Stimulated activated CD8-positive, alpha-beta memory T cell treated with anti-CD3 and anti-CD28 coated beads, Interleukin-4, amount 100 ng/mL, for 48 hours (primary cell): ENCODE measurements around the gene KIF4A.

Experiments
- DNase-seq: peaks from one replicate; pipeline ENCODE4 v3.0.0-alpha.2; 2020

The KIF4A gene

DNA sequence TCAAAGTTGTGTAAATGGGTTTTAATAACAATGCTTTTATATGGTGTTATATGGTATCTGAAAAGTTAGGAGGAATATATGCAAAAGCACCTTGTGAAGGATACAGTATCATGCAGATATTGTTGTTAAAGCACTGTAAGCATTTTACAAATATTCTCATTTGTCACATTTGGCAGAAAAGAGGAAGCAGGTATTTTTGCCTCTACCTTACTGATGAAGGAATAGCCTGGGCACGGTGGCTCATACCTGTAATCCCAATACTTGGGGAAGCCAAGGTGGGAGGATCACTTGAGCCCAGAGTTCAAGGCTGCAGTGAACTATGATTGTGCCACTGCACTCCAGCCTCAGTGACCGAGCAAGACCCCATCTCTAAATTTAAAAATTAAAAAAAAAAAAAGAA is 121.0 kb downstream of the KIF4A start:
- no peak for DNase-seq

DNA sequence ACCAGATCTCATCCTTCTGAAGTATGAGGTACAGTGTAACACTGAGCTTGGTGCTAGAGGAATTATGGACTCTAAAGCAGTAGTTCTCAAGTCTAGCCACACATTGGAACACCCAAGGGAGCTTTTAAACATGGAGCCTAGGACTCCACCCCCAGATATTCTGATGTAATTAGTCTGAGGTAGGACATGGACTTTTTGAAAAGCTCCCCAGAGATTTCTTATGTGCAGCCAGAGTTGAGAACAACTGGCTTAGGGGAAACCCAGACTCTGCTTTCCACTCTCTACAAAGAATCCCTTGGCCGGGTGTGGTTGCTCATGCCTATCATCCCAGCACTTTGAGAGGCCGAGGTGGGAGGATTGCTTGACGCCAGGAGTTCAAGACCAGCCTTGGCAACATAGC is 121.6 kb downstream of the KIF4A start:
- DNase-seq, result no peak

DNA sequence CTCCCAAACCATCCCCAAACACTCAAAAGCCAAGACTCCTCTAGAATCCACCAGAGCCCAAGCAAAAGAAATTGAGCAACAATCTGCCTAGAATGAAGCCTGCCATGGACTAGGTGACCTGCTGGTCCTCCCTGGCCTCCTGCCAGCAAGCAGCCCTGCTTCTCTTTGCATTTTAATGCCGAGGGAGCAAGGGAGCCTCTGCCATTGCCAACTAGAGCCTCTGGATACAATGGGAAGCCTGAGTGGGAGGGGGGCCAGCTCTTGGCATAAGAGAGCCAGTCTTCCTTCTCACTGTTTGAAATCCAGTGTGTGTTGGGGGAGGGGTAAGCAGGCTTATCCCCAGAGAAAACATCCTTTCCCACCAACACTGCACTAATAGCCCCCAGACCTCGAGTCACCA is 131.7 kb downstream of the KIF4A start:
- DNase-seq, result no peak

DNA sequence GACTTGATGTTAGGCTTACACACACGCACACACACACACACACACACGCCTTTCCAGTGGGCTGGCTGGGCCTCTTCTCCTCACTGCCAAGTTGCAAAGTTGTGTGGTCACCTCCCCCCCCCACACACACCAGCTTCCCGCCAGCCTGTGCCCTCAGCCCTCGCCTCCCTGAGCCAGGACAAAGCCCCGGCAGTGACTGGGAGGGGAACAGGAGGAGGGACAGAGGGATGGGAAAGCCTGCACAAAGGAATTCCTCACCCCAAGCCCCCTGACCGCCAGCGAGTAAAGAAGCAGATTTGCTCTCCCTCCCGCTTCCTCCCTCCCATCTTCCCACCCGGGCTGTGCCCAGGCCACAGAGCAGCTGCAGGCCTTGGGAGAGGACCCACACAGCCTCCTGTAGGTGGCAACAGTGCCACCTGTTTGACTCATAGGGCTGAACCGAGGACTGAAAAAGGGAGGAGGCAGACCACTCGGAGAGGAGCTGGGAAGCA is 133.0 kb downstream of the KIF4A start, which contains the start of gene GDPD2:
Gene GDPD2, plus strand, starts transcription at position 464 of the 491 bp plus-strand sequence. CDS start 1,671 bp downstream, outside the sequence.
- no peak for DNase-seq

DNA sequence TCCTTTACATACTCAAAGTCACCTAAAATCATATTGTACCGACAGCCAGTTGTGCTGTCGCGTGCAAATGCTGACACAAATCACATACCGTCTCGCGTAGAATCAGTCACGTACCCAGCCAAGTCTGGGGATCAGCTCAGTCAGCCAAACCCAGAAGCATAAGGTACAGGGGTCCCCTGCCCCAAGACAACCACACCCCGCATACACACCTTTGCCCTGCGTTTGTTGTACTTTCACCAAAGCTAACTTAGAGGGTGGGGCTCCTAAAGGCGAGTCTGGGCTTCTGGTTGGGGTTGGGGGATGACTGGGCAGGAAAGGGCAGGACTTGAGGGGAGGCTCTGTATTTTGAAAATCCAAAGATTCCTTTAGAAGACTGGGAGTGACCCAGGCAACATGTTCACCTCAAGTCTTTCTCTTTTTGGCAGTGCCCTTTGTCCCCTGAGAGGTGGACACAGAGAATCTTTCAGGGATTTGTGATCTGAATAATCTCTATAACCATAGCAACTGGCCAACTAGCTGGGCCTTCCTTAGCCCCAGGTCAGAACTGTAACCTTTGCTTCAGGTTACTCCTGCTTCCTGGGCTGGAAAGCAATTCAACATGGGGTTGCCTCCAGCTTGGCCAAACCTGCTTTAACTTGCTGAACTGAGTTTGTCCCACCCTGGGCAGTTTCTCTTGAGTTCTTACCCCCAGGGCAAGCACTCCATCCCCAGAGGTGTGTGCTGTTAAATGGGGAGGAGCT is 134.2 kb downstream of the KIF4A start:
- no peak for DNase-seq

DNA sequence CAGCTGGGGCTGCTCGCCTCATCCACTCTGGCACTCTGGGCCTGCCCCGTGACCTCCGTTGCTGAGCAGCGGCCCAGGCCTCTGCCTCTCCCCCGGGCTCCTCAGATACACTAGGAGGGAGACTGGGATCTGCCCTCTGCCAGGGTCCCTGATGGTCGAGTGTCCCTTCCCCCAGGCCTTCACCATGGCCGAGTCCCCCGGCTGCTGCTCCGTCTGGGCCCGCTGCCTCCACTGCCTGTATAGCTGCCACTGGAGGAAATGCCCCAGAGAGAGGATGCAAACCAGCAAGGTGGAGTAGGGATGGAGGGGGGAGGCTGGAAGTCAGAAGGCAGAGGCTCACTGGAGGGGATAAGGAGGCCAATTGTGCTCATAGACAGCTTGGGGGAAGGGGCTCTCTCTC is 134.9 kb downstream of the KIF4A start:
- DNase-seq, result no peak

DNA sequence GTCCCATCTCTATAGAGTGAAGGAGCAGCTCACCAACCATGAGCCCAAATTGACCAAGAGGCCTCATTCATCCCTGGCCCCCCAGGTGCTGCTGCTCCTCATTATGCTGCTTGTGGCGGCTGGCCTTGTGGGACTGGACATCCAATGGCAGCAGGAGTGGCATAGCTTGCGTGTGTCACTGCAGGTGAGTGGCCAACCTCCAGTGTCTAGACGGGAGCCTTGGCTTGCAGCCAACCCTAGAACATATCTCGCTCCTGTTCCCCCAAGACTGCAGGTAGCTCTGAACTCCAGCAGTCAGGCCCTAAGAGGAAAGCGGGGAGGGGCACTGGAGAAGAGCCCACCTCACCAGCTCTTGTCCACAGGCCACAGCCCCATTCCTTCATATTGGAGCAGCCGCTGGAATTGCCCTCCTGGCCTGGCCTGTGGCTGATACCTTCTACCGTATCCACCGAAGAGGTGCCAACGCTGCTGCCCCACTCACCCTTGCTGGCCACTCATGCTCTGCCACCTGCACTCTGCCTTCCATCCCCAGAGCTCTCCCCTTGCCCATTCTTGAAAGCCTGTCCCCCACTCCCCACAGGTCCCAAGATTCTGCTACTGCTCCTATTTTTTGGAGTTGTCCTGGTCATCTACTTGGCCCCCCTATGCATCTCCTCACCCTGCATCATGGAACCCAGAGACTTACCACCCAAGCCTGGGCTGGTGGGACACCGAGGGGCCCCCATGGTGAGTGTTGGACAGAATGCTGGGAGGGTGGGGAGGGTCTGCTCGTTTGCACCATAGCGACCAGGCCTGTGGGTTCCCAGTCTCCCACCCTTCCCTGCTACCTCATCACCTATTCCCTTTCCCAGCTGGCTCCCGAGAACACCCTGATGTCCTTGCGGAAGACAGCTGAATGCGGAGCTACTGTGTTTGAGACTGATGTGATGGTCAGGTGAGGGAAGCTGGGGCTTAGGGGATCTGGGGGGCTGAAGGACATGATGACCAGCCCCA is 136.7 kb downstream of the KIF4A start:
- no peak for DNase-seq

DNA sequence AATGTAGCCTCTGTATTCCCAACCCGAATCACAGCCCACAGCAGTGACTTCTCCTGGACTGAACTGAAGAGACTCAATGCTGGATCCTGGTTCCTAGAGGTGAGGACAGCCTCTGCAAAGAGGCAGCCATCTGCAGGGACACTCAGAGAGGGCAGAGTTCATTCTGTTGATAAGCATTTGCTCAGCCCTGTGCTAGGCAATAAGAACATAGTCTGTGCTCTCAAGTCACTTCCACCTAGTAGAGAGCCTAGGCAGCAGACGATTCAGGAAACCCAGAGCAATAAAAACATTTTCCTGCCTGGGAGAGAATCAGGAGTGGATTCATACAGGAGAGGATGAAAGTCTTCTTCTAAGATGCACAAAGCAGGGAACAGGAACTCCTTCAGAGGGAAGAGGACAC is 137.5 kb downstream of the KIF4A start:
- no peak for DNase-seq

DNA sequence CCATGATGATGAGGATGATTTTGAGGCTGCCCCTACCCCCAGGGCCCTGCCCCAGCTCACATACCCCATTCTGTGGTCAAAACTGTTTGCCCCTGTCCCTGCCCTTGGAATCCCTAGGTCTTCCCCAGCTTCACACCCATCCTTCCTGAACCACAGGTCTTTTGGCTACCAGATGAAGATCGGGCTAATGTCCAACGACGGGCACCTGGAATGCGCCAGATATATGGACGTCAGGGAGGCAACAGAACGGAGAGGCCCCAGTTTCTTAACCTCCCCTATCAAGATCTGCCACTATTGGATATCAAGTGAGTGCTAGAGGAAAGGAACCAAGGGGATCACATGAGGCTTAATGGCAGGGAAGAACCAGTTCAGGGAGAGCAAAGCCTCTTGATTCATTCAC is 139.9 kb downstream of the KIF4A start:
- no peak for DNase-seq

DNA sequence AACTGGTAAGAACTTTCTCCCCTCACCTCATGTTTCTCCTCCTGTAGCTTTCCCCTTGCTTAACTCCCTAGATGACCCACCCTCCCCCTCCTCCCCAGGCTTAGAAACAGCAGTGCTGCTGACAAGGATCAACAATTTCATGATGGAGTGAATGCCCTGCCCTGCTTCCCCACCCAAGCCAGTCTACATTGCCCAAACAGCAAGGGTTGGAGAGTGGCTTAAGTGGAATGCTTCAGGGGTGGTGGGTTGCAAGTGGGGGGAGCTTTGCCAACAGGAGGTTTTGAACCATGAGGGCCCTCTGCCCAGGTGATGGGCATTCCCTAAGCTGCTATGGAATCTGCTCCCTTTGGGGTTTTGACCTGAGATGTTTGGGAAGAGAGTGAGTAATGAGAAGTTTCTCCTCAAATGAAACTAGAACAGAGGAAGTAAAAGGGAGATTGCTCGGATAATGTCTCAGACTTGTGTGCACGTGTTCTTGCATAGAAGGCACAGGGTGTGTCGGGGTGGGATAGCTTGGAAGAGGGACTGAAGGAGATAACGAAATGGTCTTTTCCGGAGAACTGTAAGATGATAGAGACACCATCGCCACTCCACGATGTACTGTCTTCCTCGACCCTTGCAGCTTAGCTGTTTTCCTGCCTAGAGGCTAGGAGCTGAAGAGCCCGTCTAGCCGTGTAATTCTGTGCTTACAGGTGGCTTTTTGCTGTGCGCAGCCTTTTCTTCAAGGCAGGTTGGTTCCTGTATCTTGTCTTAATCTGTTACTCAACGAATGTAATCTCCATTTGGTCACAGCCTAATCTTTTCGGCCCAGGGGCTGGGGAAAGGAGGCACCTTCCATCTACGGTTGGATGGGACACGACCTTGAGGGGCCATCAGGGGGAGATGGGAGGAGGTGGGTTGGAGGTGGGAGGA is 143.3 kb downstream of the KIF4A start:
- no peak for DNase-seq

DNA sequence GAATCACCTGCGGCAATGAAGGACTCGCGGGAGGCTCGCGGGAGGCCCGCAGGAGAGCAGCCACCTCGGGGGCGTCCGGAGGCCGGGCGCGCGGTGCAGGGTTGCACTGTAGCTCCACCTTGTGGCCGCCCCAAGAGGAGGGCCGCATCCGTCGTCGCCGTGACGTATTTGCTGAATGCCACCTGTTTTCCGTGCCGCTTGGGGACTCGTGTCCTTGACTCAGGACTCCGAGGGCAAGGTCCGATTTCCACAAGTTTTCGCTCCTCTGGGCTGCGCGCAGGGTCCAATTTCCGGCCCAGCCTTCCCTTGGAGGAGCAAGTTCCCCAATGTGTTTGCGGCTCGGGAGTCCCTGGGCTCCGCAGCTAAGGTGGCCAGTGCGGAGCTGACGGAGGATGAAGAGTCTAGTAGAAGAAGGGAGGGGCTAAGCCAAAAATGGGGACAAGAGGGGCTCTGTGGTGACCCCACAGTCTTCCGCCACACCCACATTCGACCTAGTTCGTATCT is 144.0 kb downstream of the KIF4A start:
- peak; percentile 81 for DNase-seq

DNA sequence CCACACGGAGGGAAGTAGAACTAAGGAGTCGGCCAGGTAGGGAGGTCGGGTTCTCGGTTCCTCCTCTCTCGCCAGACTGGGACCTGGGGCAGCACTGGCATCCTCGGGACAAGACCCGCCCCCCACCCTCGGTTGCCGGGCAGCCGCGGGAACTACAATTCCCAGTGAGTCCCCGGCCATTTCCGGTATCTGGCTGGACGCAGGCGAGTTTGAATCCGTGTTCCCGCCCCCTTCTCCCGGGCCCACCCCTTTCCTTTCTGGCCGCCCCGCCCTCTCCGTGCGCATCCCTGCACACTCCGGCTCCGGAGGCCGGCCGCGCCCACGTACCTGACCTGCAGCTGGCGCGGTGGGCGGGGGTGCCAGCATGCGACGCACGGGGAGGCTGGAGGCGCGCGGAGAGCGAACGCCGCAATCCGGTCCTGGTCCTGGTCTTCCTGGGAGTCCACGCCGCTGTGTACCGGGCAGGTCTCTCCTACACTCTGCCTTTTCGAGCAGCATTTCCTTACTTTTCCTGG is 144.5 kb downstream of the KIF4A start:
- DNase-seq, result peak; percentile 84

DNA sequence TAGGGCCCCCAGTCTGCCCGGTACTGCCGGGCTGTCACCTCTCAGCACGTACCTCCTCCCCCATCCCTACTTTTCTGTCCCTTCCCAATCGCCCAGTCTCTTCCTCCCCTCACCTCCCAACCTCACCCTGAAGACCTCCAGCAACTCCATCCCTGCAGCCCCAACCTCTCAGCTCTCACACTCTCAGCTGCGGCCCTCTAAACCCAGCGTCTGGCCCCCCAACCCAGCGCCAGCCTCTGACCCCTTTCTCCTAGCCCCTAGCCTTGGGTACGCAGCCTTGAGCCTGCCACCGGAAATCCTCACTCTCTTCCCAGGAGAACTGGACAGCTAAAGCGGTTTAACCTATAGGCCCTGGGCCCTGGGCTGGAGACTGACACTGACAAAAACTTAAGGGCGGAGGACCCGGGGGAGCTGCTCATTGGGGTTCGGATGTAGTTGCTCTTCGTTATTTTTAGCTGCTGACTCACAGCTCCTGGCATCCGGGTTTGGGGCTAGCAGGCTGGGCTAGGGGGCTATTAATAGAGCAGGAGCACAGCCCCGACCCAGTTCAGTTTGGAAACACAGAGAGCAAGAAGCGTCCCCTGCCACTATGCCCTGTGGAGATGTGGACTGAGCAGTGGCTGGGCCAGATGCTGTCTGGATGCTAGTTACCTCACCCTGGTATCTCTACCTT is 145.1 kb downstream of the KIF4A start:
- no peak for DNase-seq

DNA sequence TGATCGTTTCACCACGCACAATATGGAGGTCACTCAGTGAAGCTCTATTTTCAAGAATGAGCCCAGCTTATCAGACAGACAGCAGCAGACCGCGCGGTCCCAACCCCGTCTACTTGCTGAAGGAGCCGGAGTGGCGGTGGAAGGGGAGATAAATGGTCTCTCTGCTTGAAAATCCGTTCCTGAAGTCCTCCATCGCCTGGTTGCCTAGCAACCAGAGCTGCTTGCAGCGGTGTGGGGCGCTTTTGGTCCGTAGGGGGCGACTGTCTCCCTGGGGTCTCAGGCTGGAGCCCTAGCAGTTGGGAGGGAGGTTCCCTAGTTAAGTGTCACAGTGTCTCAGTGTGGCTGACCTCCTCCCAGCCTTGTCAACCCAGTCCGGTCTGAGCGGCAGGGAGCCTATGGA is 146.4 kb downstream of the KIF4A start:
- DNase-seq, result no peak

DNA sequence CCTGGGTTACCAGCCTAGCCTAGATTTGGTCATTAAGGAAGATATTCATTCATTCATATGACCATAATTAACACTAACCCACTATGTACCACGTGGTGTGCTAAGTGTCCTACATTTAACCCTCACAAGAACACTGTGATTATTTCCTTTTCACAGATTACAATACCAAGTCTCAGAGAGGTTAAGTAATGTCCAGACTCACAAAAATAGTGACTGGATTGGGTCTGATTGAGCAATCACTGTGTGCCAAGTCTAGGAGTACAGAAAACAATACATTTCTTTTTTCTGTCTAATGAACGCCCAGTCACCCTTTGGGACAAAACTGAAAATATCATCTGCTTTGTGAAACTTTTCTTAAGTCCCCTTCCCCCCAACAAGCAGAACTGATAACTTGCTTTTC is 147.1 kb downstream of the KIF4A start:
- DNase-seq, result no peak

DNA sequence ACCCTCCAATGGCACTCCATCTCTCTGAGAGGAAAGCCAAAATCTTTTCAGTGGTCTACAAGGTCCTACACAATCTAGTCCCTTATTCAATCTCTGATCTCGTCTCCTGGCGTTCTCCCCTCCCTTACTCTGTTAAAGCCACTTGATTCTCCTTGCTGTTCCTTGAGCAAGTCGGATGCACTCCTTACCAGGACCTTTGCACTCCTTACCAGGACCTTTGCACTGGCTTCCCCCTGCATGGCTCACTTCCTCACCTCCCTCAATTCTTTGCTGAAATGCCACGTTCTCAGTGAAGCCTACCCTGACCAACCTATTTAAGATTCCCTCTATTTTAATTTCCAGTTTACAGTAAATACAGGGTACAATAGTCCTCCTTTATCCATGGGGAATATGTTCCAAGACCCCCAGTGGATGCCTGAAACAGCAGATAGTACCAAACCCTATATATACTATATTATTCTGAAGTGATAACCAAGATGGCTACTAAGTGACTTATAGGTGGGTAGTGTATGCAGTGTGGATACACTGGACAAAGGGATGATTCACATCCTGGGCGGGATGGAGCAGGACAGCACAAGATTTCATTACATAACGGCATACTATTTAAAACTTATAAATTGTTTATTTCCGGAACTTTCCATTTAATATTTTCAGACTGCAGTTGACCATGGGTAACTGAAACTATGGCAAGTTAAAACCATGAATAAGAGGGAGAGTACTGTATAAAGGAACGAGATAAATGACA is 148.2 kb downstream of the KIF4A start:
- no peak for DNase-seq

DNA sequence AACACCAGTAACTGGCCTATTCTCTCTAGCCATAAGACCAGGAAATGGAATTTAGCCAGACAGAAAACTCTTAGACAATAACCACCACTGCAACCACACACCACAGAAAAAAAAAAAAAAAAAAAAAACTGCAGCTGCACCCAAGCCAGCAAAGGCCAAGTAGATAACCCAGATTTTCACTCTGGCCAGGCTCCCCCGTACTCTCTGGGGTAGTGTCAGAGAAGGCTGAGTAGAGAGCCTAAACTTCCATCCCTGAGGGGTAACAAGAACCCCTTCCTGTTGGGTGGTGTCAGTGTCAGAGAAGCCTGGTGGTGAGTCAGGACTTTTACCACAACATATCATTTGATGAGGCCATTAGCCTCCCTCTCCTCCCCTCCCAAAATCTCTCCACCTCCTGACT is 149.1 kb downstream of the KIF4A start:
- no peak for DNase-seq

DNA sequence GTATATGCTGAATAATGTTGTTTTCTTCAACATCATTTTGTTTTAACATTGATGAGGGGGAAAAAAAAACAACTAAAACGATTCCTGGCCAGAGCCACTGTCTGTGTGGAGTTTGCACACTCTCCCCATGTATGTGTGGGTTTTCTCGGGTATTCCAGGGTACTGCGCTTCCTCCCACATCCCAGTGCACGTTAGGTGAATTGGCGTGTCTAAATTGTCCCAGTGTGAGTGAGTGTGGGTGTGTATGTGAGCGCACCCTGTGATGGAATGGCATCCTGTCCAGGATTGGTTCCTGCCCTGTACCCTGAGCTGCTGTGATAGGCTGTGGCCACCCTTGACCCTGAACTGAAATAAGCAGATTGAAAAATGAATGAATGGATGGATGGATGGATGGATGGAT is 152.3 kb downstream of the KIF4A start:
- DNase-seq, result no peak

DNA sequence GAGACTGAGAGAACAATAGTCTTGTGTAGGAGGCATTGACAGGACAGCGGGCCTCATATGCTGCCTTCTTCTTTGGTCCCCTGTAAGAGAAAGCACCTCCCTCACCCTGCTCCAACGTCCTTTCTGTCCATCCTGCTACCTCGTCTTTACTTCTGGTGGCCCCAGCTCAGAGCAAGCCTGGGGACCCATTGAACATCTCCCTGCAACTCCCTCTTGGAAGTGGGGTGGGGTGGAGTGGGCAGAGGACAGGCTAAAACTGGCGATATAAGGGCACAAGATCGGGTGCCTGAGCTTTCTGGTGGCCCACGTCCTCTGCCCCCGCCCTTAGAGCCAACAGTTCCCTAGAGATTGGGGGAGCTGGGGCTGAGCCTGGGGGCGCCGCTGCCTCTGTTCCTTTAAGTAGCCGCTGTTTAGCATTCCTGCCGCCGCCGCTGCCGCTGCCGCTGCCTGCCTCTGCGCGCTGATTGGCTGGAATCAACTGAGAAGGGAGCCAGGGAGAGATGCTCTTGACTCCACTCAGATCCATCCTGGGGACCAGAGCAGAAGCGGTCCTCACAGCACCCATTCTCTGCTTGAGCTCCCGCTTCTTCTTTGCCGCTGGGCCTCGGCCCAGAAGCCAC is 154.5 kb downstream of the KIF4A start, which contains the start of gene DLG3:
Gene DLG3, plus strand, starts transcription at position 510 of the 620 bp plus-strand sequence. CDS start 367 bp downstream, outside the sequence.
- peak; percentile 43 for DNase-seq
